ENCODE data around the gene DENND2C. TPM values are rescaled to one million over a fixed set of nuclear protein-coding genes. Genes with fewer than 3 reads are reported as not detected.

The DENND2C gene
- total RNA-seq, 1 experiment from 2014 or later, result 3.6 TPM

DNA sequence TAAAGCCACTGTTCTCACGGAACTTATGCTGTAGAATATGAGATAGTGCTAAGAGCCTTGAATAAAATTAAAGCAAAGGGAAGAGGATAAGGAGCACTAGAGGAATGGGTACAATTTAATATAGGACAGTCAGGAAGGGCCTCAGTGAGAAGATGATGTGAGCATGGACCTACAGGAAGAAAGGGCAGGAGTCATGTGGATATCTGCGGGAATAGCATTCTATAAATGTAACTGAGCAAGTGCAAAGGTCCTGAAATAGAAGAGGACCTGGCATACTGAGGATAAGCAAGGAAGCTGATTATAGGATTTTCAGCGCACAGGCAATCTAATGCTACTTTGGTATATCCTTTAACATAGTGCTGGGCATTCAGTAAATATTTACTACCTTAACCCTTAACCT, 75.8 kb downstream of the DENND2C start:
- no peaks in the 10 kb centered on the region for H3K9me3 Mint-ChIP-seq
- Histone ChIP-seq H2BK15ac (ENCODE audit: low read depth, low read length) (no peak overlapping the region), H3K18ac (ENCODE audit: insufficient read length, low read depth, low read length) (no peak overlapping the region), H3K23me2 (ENCODE audit: insufficient read length, low read depth, low read length, poor library complexity, severe bottlenecking) (no peaks in the 10 kb centered on the region), H4K8ac (replicated peaks; ENCODE audit: insufficient read length, low read depth, low read length) (no peak overlapping the region), H3K4ac (ENCODE audit: low read depth, low read length) (no peak overlapping the region), H3K56ac (ENCODE audit: insufficient read length, low read depth, low read length) (no peak overlapping the region), H3K27ac (ENCODE audit: insufficient read length, low read depth, low read length) (no peak overlapping the region), H3K23ac (ENCODE audit: insufficient read length, low read depth, low read length) (no peak overlapping the region), H2BK12ac (ENCODE audit: insufficient read length, low read depth, low read length) (no peak overlapping the region), H3K27me3 (ENCODE audit: insufficient read depth, low read length) (no peaks in the 10 kb centered on the region), H2AK5ac (ENCODE audit: insufficient read length, low read length) (no peak overlapping the region), H3K79me1 (ENCODE audit: insufficient read depth, low read depth, low read length, poor library complexity, severe bottlenecking) (no peaks in the 10 kb centered on the region), H2BK20ac (ENCODE audit: low read depth, low read length, poor library complexity, severe bottlenecking) (no peak overlapping the region), H3K4me1 (ENCODE audit: insufficient read depth, low read length) (no peaks in the 10 kb centered on the region), H2BK5ac (ENCODE audit: insufficient read length, low read length) (no peak overlapping the region), H3K79me2 (ENCODE audit: insufficient read depth, low read length) (no peaks in the 10 kb centered on the region), H4K20me1 (ENCODE audit: control insufficient read depth, insufficient read depth, insufficient read length) (no peaks in the 10 kb centered on the region), H3K14ac (ENCODE audit: insufficient read depth, low read length) (no peak overlapping the region), H3K4me2 (ENCODE audit: insufficient read depth, insufficient read length, low read length) (no peak overlapping the region), H2AFZ (ENCODE audit: low read length) (no peak overlapping the region), H3K9me3 (ENCODE audit: control insufficient read depth, low read depth, low read length) (no peaks in the 10 kb centered on the region), H4K91ac (ENCODE audit: insufficient read length, low read depth, low read length) (no peak overlapping the region), H3T11ph (ENCODE audit: low read length) (no peak overlapping the region), H2BK120ac (ENCODE audit: low read depth, low read length, poor library complexity, severe bottlenecking) (no peak overlapping the region), H4K5ac (ENCODE audit: insufficient read length, low read depth, low read length) (no peak overlapping the region), H3K9ac (ENCODE audit: extremely low read depth, insufficient read length, low read length) (no peak overlapping the region)
- H3K4me1 Mint-ChIP-seq, result no peaks in the 10 kb centered on the region
- peaks cover 0 to 4% (median 0%) of the 10 kb centered on the region in 3 experiments; a peak in 2 of 7 replicates for H3K36me3 Mint-ChIP-seq (ENCODE audit: insufficient read depth in 1 of 3, low read depth in 3 of 3)
- DNase-seq, result no peak
- H3K27me3 Mint-ChIP-seq (ENCODE audit: low read depth), result no peaks in the 10 kb centered on the region
- H3K27ac Mint-ChIP-seq, result no peak overlapping the region
- TF ChIP-seq, protein P1, sequence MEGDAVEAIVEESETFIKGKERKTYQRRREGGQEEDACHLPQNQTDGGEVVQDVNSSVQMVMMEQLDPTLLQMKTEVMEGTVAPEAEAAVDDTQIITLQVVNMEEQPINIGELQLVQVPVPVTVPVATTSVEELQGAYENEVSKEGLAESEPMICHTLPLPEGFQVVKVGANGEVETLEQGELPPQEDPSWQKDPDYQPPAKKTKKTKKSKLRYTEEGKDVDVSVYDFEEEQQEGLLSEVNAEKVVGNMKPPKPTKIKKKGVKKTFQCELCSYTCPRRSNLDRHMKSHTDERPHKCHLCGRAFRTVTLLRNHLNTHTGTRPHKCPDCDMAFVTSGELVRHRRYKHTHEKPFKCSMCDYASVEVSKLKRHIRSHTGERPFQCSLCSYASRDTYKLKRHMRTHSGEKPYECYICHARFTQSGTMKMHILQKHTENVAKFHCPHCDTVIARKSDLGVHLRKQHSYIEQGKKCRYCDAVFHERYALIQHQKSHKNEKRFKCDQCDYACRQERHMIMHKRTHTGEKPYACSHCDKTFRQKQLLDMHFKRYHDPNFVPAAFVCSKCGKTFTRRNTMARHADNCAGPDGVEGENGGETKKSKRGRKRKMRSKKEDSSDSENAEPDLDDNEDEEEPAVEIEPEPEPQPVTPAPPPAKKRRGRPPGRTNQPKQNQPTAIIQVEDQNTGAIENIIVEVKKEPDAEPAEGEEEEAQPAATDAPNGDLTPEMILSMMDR (conservative IDR thresholded peaks at IDR 0.05), result no peak
- H3K4me3 Mint-ChIP-seq, result no peak overlapping the region
- WGBS (ENCODE audit: extremely low coverage, insufficient read length, low lambda C conversion rate), result no CpG with 5 or more reads among the region's 3 CpGs
